Ascending aorta (tissue), 2 donors: Measurements from ENCODE around the gene FHIT. TPM values are rescaled to one million over a fixed set of nuclear protein-coding genes. Genes with fewer than 3 reads are reported as not detected.

ENCODE experiments used
- DNase-seq, 2 donors: peaks; one replicate each; pipeline ENCODE4 v3.0.0-alpha.2; 2019; ENCODE audit warnings: low spot score in 2 of 2
- H3K27ac ChIP-seq, 2 donors: fragments of 200-600 bp; sonication (generic); one replicate each; pipeline ENCODE4 v1.5.1; 2016 to 2017; ENCODE audit warnings: mild to moderate bottlenecking in 1 of 2
- H3K27me3 ChIP-seq: fragments of 200-600 bp; sonication (generic); one replicate; pipeline ENCODE4 v1.5.1; 2017
- H3K36me3 ChIP-seq, 2 donors: fragments of 200-600 bp; sonication (generic); one replicate each; pipeline ENCODE4 v1.5.1; 2016
- H3K4me1 ChIP-seq, 2 donors: fragments of 200-600 bp; sonication (generic); one replicate each; pipeline ENCODE4 v1.5.1; 2016 to 2017; ENCODE audit warnings: mild to moderate bottlenecking in 1 of 2
- H3K4me3 ChIP-seq, 2 donors: fragments of 200-600 bp; sonication (generic); one replicate each; pipeline ENCODE4 v1.5.1; 2016 to 2017; ENCODE audit warnings: mild to moderate bottlenecking in 1 of 2
- H3K9me3 ChIP-seq, 2 donors: fragments of 200-600 bp; sonication (generic); one replicate each; pipeline ENCODE4 v1.5.1; 2016
- intact Hi-C: fragments of 100-400 bp; cut with DNase I; formaldehyde crosslinking; loops from one replicate; pipeline ENCODE4 v1.15.1; 2023
- total RNA-seq: library from RNA; depleted of rRNA; stranded (reverse); fragments of >200 nt; gene quantifications from one replicate; pipeline ENCODE4 v1.1.0, GENCODE V29; 2016
- TF ChIP-seq, protein P1 (sequence below), 3 experiments: fragments of 200-600 bp in 2 of 3; fragments of 450-650 bp in 1 of 3; sonication (generic) in 2 of 3; IDR thresholded peaks; one replicate each; pipeline ENCODE4 v1.5.1; 2016 to 2019; ENCODE audit warnings: antibody characterized with exemption in 3 of 3, mild to moderate bottlenecking in 1 of 3, moderate library complexity in 1 of 3

FHIT gene
- total RNA-seq, 1 donor from 2014 or later, result 0.21 TPM

DNA sequence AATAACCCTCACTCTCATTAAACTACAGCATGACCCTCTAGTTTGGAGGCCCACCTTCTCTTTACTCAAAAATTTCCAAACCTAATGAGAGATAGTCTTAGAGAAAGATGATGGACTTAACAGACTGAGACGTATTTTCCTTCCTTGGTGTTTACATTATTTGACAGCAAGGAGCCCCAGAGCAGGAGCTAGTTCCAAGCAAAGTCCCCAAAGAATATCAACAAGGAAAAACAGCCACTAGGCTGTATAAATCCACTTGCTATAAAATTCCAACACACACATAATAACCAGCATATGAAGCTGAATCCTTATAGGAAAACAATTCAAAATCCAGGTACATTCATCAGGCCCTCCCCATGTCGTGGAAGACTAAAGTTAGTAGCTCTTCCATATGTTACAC lies 660.0 kb downstream of the FHIT start:
- H3K9me3 ChIP-seq, result no peaks in the 10 kb centered on the region
- no peaks in the 10 kb centered on the region for H3K36me3 ChIP-seq
- H3K27ac ChIP-seq, result no peak overlapping the region
- DNase-seq, result no peak
- peaks cover 0 to 5% of the 10 kb centered on the region in 2 donors for H3K4me1 ChIP-seq
- H3K27me3 ChIP-seq, result no peaks in the 10 kb centered on the region
- no peak overlapping the region for H3K4me3 ChIP-seq
- TF ChIP-seq, protein P1, sequence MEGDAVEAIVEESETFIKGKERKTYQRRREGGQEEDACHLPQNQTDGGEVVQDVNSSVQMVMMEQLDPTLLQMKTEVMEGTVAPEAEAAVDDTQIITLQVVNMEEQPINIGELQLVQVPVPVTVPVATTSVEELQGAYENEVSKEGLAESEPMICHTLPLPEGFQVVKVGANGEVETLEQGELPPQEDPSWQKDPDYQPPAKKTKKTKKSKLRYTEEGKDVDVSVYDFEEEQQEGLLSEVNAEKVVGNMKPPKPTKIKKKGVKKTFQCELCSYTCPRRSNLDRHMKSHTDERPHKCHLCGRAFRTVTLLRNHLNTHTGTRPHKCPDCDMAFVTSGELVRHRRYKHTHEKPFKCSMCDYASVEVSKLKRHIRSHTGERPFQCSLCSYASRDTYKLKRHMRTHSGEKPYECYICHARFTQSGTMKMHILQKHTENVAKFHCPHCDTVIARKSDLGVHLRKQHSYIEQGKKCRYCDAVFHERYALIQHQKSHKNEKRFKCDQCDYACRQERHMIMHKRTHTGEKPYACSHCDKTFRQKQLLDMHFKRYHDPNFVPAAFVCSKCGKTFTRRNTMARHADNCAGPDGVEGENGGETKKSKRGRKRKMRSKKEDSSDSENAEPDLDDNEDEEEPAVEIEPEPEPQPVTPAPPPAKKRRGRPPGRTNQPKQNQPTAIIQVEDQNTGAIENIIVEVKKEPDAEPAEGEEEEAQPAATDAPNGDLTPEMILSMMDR (IDR thresholded peaks at IDR 0.05), result no peak
- intact Hi-C loops, result no loop called here

DNA sequence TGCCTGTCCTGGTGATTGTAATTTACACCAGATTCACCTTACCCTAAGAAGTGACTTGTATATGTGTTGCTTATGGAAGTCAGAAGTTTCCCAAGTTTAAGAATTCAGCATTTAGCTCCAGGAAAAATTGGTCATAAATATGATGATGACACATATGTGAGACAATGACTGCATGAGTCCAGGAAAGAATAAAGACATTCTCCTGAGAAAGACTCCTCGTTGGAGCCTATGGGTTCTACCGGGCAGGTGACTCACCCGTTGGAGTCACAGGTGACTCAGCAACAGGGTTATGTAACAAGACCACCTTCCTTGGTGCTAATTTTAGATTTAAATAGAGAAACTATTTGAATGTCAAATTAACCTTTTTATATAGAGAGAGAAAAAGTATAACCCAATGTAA lies 662.4 kb downstream of the FHIT start:
- TF ChIP-seq, protein P1 (IDR thresholded peaks at IDR 0.05), result no peak

DNA sequence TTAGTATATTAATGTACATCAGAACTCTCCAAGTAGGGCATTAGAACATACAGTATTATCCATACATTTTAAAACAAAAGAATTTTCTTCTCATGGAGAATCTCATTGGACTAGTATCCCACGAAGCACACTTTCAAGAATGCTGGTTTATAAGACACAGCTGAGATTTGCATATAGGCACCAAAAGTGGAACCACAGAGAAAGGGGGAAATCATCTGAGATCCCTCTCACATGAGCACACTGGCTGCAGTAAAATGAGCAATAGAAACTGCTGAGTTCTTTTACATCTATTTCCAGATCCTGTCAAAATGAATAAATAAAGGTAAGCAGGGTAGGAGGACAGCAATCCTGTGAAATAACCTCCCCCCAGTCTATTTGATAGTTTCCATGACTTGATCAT lies 665.3 kb downstream of the FHIT start:
- H3K4me1 ChIP-seq, result no peaks in the 10 kb centered on the region
- TF ChIP-seq, protein P1 (IDR thresholded peaks at IDR 0.05), result no peak
- H3K9me3 ChIP-seq, result no peaks in the 10 kb centered on the region
- DNase-seq, result no peak
- H3K27ac ChIP-seq, result no peak overlapping the region
- H3K36me3 ChIP-seq, result no peaks in the 10 kb centered on the region
- intact Hi-C loops, result loop anchor here (10.0 kb wide), 1 partner anchor 159 kb away; no protein-coding TSS in a partner anchor
- no peaks in the 10 kb centered on the region for H3K27me3 ChIP-seq
- no peak overlapping the region for H3K4me3 ChIP-seq

More for the DNA sequence above, 662.4 kb downstream of the FHIT start:
- Histone ChIP-seq H3K27me3 (no peaks in the 10 kb centered on the region), H3K36me3 (no peaks in the 10 kb centered on the region), H3K4me1 (peaks cover 0 to 4% of the 10 kb centered on the region in 2 donors), H3K9me3 (no peaks in the 10 kb centered on the region), H3K27ac (no peak overlapping the region), H3K4me3 (no peak overlapping the region)
- DNase-seq, result no peak
- intact Hi-C loops, result loop anchor here (10.0 kb wide), 1 partner anchor 156 kb away; no protein-coding TSS in a partner anchor

DNA sequence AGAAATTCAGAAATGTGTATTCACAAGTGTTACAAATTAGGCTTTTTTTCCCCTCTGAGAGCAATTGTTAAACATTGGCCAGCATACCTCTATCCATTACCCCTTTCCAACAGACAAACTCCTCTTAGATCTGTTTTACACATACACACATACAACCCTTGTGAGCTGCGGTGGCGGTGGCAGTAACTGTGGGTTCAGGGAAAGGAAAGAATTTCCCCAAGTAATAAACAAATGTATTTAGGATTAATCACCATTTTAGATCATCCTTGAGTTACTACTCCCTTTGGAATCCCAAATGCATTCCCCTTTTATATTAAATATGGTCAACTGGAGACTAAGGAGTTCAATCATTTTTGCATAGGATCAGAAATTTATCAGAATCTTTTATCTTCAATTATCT lies 667.0 kb downstream of the FHIT start:
- H3K27ac ChIP-seq, result no peak overlapping the region
- H3K4me3 ChIP-seq, result no peak overlapping the region
- no peaks in the 10 kb centered on the region for H3K27me3 ChIP-seq
- no peak for DNase-seq
- TF ChIP-seq, protein P1 (IDR thresholded peaks at IDR 0.05), result no peak
- H3K4me1 ChIP-seq, result no peaks in the 10 kb centered on the region
- H3K9me3 ChIP-seq, result no peaks in the 10 kb centered on the region
- H3K36me3 ChIP-seq, result no peaks in the 10 kb centered on the region
- intact Hi-C loops, result loop anchor here (5.0 to 10.0 kb wide), 2 partner anchors 63 to 161 kb away; no protein-coding TSS in a partner anchor

DNA sequence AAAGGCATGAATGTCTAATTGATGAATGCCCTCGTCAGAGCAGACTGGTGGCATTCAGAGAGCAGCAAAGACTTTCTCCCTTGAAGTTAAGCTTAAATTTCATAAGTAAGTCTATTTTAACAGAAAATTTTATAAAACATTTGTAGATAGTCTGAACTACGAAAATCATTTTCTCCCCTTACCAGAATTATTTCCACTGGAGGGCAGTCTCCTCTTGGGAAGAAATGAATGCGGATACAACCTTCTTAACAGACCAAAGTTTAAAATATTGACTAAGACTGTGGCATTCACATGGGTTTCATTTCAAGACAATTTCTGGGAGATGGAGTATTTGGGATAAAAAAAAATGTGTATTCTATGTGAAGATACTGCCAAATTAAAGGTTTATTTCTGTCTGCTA lies 669.0 kb downstream of the FHIT start:
- no peak for DNase-seq
- H3K27ac ChIP-seq, result no peak overlapping the region
- no peaks in the 10 kb centered on the region for H3K4me1 ChIP-seq
- TF ChIP-seq, protein P1 (IDR thresholded peaks at IDR 0.05), result peak in 2 of 3 experiments; percentile 15 to 22
- H3K27me3 ChIP-seq, result no peaks in the 10 kb centered on the region
- H3K4me3 ChIP-seq, result no peak overlapping the region
- no peaks in the 10 kb centered on the region for H3K9me3 ChIP-seq
- intact Hi-C loops, result loop anchor here (5.0 to 10.0 kb wide), 2 partner anchors 65 to 163 kb away; no protein-coding TSS in a partner anchor
- H3K36me3 ChIP-seq, result no peaks in the 10 kb centered on the region

DNA sequence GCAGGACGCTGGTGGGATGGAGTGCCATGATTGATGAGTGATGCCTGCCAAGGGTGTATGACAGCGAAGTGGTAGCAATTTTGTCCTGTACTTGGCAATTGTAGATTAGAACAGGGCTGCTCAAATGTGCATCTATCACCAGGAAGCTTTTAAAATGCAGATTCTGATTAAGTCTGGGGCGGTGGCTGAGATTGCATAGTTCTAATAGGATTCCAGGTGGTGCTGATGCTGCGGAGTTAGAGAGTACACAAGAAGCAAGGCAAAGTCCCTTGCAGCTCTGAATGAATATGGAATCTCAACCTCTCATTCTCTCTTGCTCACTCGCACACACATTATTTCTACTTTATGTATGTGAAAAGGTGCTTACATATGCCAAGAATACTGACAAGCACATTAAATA lies 670.4 kb downstream of the FHIT start:
- Histone ChIP-seq H3K36me3 (no peaks in the 10 kb centered on the region), H3K27me3 (no peaks in the 10 kb centered on the region), H3K4me1 (no peaks in the 10 kb centered on the region), H3K27ac (no peak overlapping the region), H3K4me3 (no peak overlapping the region), H3K9me3 (no peaks in the 10 kb centered on the region)
- intact Hi-C loops, result loop anchor here (5.0 to 10.0 kb wide), 2 partner anchors 66 to 164 kb away; no protein-coding TSS in a partner anchor
- TF ChIP-seq, protein P1 (IDR thresholded peaks at IDR 0.05), result no peak
- DNase-seq, result no peak
